AG04449 (cell line): ENCODE measurements around the gene COL15A1.

Source experiments
- CTCF ChIA-PET: fragments of 350-600 bp; formaldehyde crosslinking; extraction: SDS; loops from one replicate; lab custom pipeline; 2021; ENCODE audit warnings: antibody characterized with exemption; lab: Yijun Ruan, JAX
- POLR2A ChIA-PET: fragments of 400-600, 350-600 bp; formaldehyde crosslinking; extraction: SDS; loops from one replicate; lab custom pipeline; 2020; ENCODE audit warnings: antibody characterized with exemption, inconsistent platforms; lab: Yijun Ruan, JAX
- DNase-seq: peaks from one replicate; pipeline ENCODE4 v3.0.0-alpha.2; 2010; ENCODE audit warnings: low read depth, low spot score
- H3K4me3 ChIP-seq: 2 replicates; pipeline ENCODE4 v1.5.1; 2011; ENCODE audit warnings: low read depth, mild to moderate bottlenecking, control low read depth, low read length
- TF ChIP-seq, protein P1 (sequence below): IDR thresholded peaks from one replicate; pipeline ENCODE4 v1.5.1; 2011; ENCODE audit warnings: mild to moderate bottlenecking, moderate library complexity, low read length, control low read depth, inconsistent platforms; ENCODE audit not compliant: insufficient read depth; ENCODE audit errors: missing control alignments

Gene COL15A1

DNA sequence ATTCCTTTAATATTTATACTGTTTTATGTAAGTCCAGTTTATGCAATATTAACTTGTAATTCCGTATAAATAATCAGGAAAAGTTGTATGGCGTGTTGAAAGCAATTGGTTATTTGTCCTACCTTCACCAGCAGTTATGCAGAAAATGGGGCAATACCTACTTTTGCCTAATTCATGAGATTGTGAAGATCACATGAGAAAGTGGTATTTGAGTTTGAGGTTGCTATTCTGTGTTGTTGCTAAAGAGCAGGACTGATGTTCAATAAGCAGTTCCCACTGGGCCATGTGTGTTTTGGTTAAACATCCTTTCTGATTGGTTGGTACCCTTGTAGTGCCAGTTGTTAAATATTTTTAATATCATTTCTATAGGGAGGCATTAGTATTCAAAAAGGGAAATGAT, 164.4 kb downstream of the COL15A1 start:
- DNase-seq = no peak

DNA sequence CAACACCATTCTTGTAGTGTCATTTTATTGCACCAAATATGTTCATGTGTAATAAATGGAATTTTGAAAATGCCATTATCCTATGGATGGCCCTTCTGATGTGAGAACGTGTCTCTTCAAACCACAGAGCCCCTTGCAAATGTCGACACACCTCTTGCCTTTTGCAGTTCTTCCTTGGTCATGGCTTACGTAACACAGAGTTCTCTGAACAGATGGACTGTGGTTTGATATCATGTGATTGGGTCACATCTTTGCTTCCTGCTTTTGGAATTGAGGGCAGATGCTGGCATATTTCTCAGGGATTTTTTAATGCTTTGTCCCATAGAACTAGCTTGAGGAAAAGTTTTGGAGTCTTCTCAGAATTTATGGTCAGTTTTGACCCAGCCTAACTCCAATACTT, 165.8 kb downstream of the COL15A1 start:
- no peak overlapping the region for H3K4me3 ChIP-seq
- CTCF ChIA-PET = interaction anchor here (0.6 to 1.1 kb wide), 6 partner anchors 17 to 1491 kb away, joined by 3 to 4 read pairs (median 3); no protein-coding TSS in a partner anchor
- DNase-seq = no peak
- POLR2A ChIA-PET = no interaction called here
- TF ChIP-seq, protein P1, sequence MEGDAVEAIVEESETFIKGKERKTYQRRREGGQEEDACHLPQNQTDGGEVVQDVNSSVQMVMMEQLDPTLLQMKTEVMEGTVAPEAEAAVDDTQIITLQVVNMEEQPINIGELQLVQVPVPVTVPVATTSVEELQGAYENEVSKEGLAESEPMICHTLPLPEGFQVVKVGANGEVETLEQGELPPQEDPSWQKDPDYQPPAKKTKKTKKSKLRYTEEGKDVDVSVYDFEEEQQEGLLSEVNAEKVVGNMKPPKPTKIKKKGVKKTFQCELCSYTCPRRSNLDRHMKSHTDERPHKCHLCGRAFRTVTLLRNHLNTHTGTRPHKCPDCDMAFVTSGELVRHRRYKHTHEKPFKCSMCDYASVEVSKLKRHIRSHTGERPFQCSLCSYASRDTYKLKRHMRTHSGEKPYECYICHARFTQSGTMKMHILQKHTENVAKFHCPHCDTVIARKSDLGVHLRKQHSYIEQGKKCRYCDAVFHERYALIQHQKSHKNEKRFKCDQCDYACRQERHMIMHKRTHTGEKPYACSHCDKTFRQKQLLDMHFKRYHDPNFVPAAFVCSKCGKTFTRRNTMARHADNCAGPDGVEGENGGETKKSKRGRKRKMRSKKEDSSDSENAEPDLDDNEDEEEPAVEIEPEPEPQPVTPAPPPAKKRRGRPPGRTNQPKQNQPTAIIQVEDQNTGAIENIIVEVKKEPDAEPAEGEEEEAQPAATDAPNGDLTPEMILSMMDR = no peak

More for the DNA sequence above, 164.4 kb downstream of the COL15A1 start:
- TF ChIP-seq, protein P1 = no peak
- H3K4me3 ChIP-seq = no peak overlapping the region
- CTCF ChIA-PET = no interaction called here
- POLR2A ChIA-PET = no interaction called here

DNA sequence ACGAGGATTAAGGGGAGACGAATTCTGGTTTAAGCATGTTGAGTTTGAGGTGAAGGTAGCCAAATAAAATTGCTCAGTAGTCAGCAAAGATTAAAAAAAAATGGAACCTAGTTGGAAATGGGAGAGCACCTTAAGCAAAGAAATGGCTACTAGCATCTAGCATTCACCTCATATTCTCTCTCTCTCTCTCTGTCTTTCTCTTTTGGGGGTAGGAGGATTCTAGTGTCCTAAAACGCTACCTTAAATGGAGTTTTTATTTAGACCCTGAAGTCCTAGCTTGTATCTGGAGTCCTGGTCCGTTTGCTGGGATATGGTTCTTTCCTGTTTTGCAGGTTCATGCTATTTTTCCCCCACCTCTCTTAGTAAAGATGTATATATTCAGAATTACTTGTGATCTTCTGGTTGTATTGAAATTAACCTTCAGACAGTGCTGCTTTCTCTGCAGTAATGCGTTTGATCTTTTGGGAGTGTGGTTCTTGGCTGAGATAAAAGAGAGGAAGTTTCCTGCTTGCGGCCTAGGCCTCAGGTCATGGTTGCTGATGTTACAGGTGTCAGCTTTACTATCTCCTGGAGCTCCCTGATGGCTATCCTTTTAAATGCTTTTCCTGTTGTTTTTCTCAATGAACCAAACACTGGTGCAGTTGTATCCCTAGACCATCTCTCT, 169.2 kb downstream of the COL15A1 start:
- DNase-seq = no peak
- no peak overlapping the region for H3K4me3 ChIP-seq
- ChIA-PET POLR2A (interaction anchor here (1.9 kb wide), 1 partner anchor 9 kb away, joined by 9 read pairs; the partner anchor contains the start of gene TGFBR1), CTCF (interaction anchor here (1.4 to 1.5 kb wide), 2 partner anchors 112 to 114 kb away, joined by 3 to 4 read pairs; no protein-coding TSS in a partner anchor)
- TF ChIP-seq, protein P1 = no peak

DNA sequence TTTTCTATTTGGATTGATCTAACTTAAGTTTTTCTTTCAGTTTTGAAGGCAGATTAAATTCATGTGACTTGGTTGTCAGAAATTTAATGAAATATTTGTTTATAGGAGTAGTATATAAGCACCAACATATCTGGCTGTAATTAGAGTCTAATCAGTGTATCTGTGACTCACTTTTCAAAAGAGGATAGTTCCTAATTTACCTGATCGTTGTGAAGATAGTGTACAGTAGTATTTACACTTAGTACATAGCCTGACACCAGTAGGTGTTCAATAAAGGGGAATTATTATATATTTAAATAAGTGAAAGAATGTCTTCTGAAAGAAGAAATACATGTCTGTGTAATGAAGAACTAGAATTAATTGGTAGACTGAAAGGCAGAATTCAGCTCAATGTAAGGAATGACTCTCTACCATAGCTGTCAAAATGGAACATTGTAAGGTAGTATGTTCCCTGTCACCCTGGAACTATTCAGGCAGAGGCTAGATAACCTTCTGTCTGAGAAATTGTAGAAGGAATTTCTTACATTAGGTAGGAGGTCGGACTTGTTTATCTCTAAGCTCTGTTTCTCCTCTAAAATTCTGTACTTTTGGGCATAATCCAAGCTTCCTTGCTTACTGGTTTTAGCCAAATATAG, 169.8 kb downstream of the COL15A1 start:
- H3K4me3 ChIP-seq = no peak overlapping the region
- no peak for DNase-seq
- ChIA-PET POLR2A (interaction anchor here (1.9 kb wide), 1 partner anchor 9 kb away, joined by 9 read pairs; the partner anchor contains the start of gene TGFBR1), CTCF (interaction anchor here (1.0 to 2.1 kb wide), 6 partner anchors 9 to 138 kb away, joined by 3 to 6 read pairs (median 4); no protein-coding TSS in a partner anchor)
- TF ChIP-seq, protein P1 = no peak

DNA sequence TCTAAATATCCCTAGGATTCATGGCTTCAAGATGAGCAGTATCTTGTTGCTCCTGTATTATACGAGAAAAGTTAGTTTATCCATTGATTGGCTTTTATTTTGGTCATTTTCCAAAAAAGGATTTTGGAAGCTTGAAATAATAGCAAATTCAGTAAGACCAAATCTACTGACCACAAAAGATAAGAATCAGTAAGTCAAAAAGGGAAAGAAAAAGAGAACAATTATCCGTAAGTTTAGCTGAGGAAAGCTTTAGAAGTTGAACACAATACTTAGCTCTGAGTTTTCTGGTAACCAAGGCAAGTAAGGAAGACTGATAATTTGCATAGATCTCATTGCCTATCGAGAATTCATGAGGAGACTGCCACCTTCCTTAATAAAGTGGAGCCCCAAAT, 170.3 kb downstream of the COL15A1 start:
- TF ChIP-seq, protein P1 = no peak
- ChIA-PET CTCF (interaction anchor here (1.0 to 2.1 kb wide), 5 partner anchors 9 to 139 kb away, joined by 3 to 6 read pairs (median 4); no protein-coding TSS in a partner anchor), POLR2A (interaction anchor here (1.9 kb wide), 1 partner anchor 10 kb away, joined by 9 read pairs; the partner anchor contains the start of gene TGFBR1)
- no peak overlapping the region for H3K4me3 ChIP-seq
- DNase-seq = no peak
